Lung (tissue), 12 donors: ENCODE data around the gene EPHA6. TPM values are rescaled to one million over a fixed set of nuclear protein-coding genes. Genes with fewer than 3 reads are reported as not detected.
A peak's percentile ranks its signal among the peaks of the same experiment; 100 is the strongest.

ENCODE experiments used
- ATAC-seq: fragments of 200-7000 bp; cut with Tn5 transposase; one replicate; pipeline ENCODE4 v1.9.1; 2020; ENCODE audit warnings: moderate number of reproducible peaks; ENCODE audit not compliant: insufficient read depth, low FRiP score
- DNase-seq, 3 donors: peaks; one replicate each; pipeline ENCODE4 v3.0.0-alpha.2; 2013 to 2017
- H3K27ac ChIP-seq, 2 donors: one replicate each; pipeline ENCODE4 v1.5.1; 2013; ENCODE audit warnings: mild to moderate bottlenecking in 2 of 2, moderate library complexity in 2 of 2, control low read depth in 1 of 2, inconsistent platforms in 1 of 2, low read depth in 1 of 2, low read length in 1 of 2
- H3K27me3 ChIP-seq, 3 donors: one replicate each; pipeline ENCODE4 v1.5.1; 2013; ENCODE audit warnings: low read length in 2 of 3; ENCODE audit not compliant: control insufficient read depth in 3 of 3, insufficient read depth in 3 of 3
- H3K36me3 ChIP-seq, 4 donors: one replicate each; pipeline ENCODE4 v1.5.1; 2013; ENCODE audit warnings: low read length in 4 of 4, mild to moderate bottlenecking in 1 of 4, moderate library complexity in 1 of 4; ENCODE audit not compliant: control insufficient read depth in 4 of 4, insufficient read depth in 4 of 4
- H3K4me1 ChIP-seq, 5 donors: one replicate each; pipeline ENCODE4 v1.5.1; 2013; ENCODE audit warnings: low read length in 5 of 5, mild to moderate bottlenecking in 2 of 5, moderate library complexity in 1 of 5; ENCODE audit not compliant: control insufficient read depth in 5 of 5, insufficient read depth in 5 of 5
- H3K4me3 ChIP-seq: one replicate; pipeline ENCODE4 v1.5.1; 2013; ENCODE audit warnings: mild to moderate bottlenecking, control low read depth, moderate library complexity
- H3K9ac ChIP-seq, 2 donors: one replicate each; pipeline ENCODE4 v1.5.1; 2013; ENCODE audit warnings: low read length in 2 of 2, control low read depth in 1 of 2; ENCODE audit not compliant: insufficient read depth in 1 of 2
- H3K9me3 ChIP-seq, 4 donors: one replicate each; pipeline ENCODE4 v1.5.1; 2013; ENCODE audit warnings: low read length in 3 of 4, mild to moderate bottlenecking in 1 of 4, moderate library complexity in 1 of 4; ENCODE audit not compliant: control insufficient read depth in 4 of 4, insufficient read depth in 3 of 4
- WGBS, 2 donors: extraction: QIAGEN DNeasy Blood & Tissue Kit; methylation state at CpG; one replicate each; pipeline ENCODE4 v1.1.7; 2013; 5-methylcytosine and 5-hydroxymethylcytosine counted together
- polyA plus RNA-seq, 2 donors: library from polyadenylated mRNA; stranded (reverse); fragments of 200-250 nt; gene quantifications; one replicate each; pipeline ENCODE4 v1.2.1, GENCODE V29; 2013
- total RNA-seq, 2 donors: library from RNA; depleted of rRNA in 1 of 2; stranded (reverse); fragments of >200 nt in 1 of 2; gene quantifications; one replicate each; pipeline ENCODE4 v1.2.1, GENCODE V29; 2014 to 2021
- TF ChIP-seq, protein P1 (sequence below): IDR thresholded peaks from 2 replicates; pipeline ENCODE4 v1.5.1; 2012; ENCODE audit warnings: mild to moderate bottlenecking; ENCODE audit errors: control extremely low read depth, extremely low read depth
- donor health status: control.
- donor health status: control.
- donor health status: Bipolar disorder and iron deficiency.
- donor health status: healthy.
- donor health status: DM: yes; HTN: yes; CAD: no.

The EPHA6 gene
- total and polyA plus RNA-seq, 4 donors: 0.31 to 1.3 TPM; not detected in 2

DNA sequence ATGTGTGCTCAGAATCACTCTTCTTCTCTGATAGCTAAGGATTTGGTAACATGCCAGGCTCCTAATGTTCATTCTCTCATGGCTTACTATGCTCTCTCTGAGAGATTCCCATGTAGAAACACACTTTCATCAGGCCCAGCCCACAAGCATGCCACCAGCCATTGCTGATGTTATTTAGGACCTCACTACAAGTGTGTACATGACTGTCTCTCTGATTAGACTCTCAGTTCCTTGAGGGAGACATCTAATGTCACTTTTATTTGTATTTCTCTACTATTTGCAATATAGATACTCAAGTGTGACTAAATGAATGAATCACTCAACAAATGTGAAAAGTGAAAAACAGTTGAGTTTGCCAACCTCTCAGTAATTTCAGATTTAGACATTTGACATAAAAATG, 865.8 kb downstream of the EPHA6 start:
- Histone ChIP-seq H3K36me3 (no peaks in the 10 kb centered on the region), H3K27ac (no peak overlapping the region), H3K9ac (no peak overlapping the region), H3K4me1 (peaks cover 0 to 2% (median 0%) of the 10 kb centered on the region in 5 donors), H3K27me3 (no peaks in the 10 kb centered on the region), H3K9me3 (no peaks in the 10 kb centered on the region), H3K4me3 (no peak overlapping the region)
- TF ChIP-seq, protein P1, sequence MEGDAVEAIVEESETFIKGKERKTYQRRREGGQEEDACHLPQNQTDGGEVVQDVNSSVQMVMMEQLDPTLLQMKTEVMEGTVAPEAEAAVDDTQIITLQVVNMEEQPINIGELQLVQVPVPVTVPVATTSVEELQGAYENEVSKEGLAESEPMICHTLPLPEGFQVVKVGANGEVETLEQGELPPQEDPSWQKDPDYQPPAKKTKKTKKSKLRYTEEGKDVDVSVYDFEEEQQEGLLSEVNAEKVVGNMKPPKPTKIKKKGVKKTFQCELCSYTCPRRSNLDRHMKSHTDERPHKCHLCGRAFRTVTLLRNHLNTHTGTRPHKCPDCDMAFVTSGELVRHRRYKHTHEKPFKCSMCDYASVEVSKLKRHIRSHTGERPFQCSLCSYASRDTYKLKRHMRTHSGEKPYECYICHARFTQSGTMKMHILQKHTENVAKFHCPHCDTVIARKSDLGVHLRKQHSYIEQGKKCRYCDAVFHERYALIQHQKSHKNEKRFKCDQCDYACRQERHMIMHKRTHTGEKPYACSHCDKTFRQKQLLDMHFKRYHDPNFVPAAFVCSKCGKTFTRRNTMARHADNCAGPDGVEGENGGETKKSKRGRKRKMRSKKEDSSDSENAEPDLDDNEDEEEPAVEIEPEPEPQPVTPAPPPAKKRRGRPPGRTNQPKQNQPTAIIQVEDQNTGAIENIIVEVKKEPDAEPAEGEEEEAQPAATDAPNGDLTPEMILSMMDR: no peak
- DNase-seq (peak in 1 of 3 donors; percentile 22), ATAC-seq (no peak)

DNA sequence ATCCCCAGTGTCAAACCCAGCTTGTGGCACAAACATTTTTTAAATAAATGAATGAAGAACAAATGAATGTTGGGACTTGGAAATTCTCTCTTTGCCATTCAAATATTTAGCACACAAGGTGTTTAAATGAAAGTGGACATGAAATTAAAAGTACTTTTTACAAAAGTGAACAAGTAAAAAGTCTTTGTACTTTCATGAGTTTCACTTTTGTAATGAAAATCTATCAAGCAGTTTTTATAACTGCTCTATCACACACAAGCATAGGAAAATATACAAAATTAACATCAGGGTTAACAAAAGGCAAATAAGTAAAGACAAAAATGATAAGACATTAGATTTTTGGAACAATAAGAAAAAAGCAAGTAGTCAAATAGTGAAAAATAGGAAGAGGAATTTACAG, 866.3 kb downstream of the EPHA6 start:
- ATAC-seq: no peak
- Histone ChIP-seq H3K36me3 (no peaks in the 10 kb centered on the region), H3K27ac (no peak overlapping the region), H3K9me3 (no peaks in the 10 kb centered on the region), H3K9ac (no peak overlapping the region), H3K4me3 (no peak overlapping the region), H3K4me1 (peaks cover 0 to 2% (median 0%) of the 10 kb centered on the region in 5 donors), H3K27me3 (no peaks in the 10 kb centered on the region)
- TF ChIP-seq, protein P1: no peak
- DNase-seq: no peak

- H3K27ac ChIP-seq: no peak overlapping the region
- H3K4me1 ChIP-seq: peaks cover 0 to 2% (median 0%) of the 10 kb centered on the region in 5 donors
- TF ChIP-seq, protein P1: no peak
- 89 to 93% methylated on average over 4 of the region's 4 CpGs for WGBS, 2 donors
- H3K36me3 ChIP-seq: no peaks in the 10 kb centered on the region
- no peak for ATAC-seq
- no peak for DNase-seq
- no peaks in the 10 kb centered on the region for H3K27me3 ChIP-seq
- no peak overlapping the region for H3K4me3 ChIP-seq
- H3K9me3 ChIP-seq: no peaks in the 10 kb centered on the region
- no peak overlapping the region for H3K9ac ChIP-seq
Observed at GRCh38 chr3:97684490-97684889, 870.1 kb downstream of the EPHA6 start.

GRCh38 chr3:97686258-97686657, 871.9 kb downstream of the EPHA6 start:
- Histone ChIP-seq H3K9me3 (no peaks in the 10 kb centered on the region), H3K9ac (no peak overlapping the region), H3K4me1 (no peaks in the 10 kb centered on the region), H3K27me3 (no peaks in the 10 kb centered on the region), H3K4me3 (no peak overlapping the region), H3K27ac (no peak overlapping the region), H3K36me3 (no peaks in the 10 kb centered on the region)
- DNase-seq: no peak
- TF ChIP-seq, protein P1: no peak
- no peak for ATAC-seq
